ENCODE results near the gene IL25. TPM values are rescaled to one million over a fixed set of nuclear protein-coding genes. Genes with fewer than 3 reads are reported as not detected.

The IL25 gene
- polyA plus RNA-seq, 1 of the 3 experiments (the other 2 are of a cell fraction): not detected

DNA sequence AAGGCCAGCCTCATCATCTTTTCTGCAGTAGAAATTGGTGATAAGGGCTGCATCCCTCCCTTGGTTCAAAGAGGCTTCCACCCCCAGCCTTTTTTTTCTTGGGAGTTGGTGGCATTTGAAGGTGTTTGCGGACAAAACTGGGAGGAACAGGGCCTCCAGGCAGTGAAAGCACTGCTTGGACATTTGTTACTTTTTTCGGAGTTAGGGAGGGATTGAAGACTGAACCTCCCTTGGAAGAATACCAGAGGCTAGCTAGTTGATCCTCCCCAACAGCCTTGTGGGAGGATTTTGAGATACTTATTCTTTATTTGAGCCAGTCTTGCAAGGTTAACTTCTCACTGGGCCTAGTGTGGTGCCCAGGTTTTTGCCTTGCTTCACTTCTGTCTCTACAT lies 48.2 kb upstream of the IL25 start:
- Histone ChIP-seq H3K36me3 (replicated peaks in 1 of 2; ENCODE audit: control insufficient read depth in 1 of 2, insufficient read depth in 2 of 2, low read length in 1 of 2) (peaks cover 40 to 44% of the 10 kb centered on the region in 2 experiments), H3K9ac (no peak overlapping the region), H3K27me3 (ENCODE audit: insufficient read depth) (no peaks in the 10 kb centered on the region), H3K4me3 (ENCODE audit: low read depth in 2 of 2, low read length in 1 of 2) (no peak overlapping the region), H3K27ac (ENCODE audit: low read depth in 2 of 2, low read length in 1 of 2) (no peak overlapping the region), H3K4me2 (no peak overlapping the region), H3K9me2 (no peaks in the 10 kb centered on the region), H3K4me1 (ENCODE audit: control insufficient read depth in 1 of 2, insufficient read depth in 2 of 2, low read depth in 1 of 2, low read length in 1 of 2) (peaks cover 13 to 19% of the 10 kb centered on the region in 2 experiments; a peak in 3 of 4 replicates), H3K79me2 (ENCODE audit: insufficient read depth) (peaks cover 43% of the 10 kb centered on the region), H3F3A (replicated peaks; ENCODE audit: insufficient read depth) (peaks cover 41% of the 10 kb centered on the region), H4K20me1 (ENCODE audit: insufficient read depth) (no peaks in the 10 kb centered on the region), H2AFZ (ENCODE audit: low read depth) (no peak overlapping the region), H3K9me3 (no peaks in the 10 kb centered on the region)
- 83% methylated on average over 2 of the region's 2 CpGs for WGBS (ENCODE audit: low lambda C conversion rate)
- POLR2A ChIA-PET: no interaction called here
- CTCF ChIA-PET: interaction anchor here (1.6 to 13.2 kb wide), 2 partner anchors 55 to 61 kb away, joined by 4 to 179 read pairs; partner anchors contain the start of gene CMTM5
- no peak for DNase-seq
- TF ChIP-seq, protein P1, sequence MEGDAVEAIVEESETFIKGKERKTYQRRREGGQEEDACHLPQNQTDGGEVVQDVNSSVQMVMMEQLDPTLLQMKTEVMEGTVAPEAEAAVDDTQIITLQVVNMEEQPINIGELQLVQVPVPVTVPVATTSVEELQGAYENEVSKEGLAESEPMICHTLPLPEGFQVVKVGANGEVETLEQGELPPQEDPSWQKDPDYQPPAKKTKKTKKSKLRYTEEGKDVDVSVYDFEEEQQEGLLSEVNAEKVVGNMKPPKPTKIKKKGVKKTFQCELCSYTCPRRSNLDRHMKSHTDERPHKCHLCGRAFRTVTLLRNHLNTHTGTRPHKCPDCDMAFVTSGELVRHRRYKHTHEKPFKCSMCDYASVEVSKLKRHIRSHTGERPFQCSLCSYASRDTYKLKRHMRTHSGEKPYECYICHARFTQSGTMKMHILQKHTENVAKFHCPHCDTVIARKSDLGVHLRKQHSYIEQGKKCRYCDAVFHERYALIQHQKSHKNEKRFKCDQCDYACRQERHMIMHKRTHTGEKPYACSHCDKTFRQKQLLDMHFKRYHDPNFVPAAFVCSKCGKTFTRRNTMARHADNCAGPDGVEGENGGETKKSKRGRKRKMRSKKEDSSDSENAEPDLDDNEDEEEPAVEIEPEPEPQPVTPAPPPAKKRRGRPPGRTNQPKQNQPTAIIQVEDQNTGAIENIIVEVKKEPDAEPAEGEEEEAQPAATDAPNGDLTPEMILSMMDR (IDR thresholded peaks at IDR 0.05): no peak
- TF ChIP-seq NFIC (IDR thresholded peaks at IDR 0.05; ENCODE audit: borderline replicate concordance) (no peak), EZH2phosphoT487 (IDR thresholded peaks at IDR 0.05; ENCODE audit: borderline replicate concordance, low read depth) (no peak)
- TF ChIP-seq, protein P2, sequence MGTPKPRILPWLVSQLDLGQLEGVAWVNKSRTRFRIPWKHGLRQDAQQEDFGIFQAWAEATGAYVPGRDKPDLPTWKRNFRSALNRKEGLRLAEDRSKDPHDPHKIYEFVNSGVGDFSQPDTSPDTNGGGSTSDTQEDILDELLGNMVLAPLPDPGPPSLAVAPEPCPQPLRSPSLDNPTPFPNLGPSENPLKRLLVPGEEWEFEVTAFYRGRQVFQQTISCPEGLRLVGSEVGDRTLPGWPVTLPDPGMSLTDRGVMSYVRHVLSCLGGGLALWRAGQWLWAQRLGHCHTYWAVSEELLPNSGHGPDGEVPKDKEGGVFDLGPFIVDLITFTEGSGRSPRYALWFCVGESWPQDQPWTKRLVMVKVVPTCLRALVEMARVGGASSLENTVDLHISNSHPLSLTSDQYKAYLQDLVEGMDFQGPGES (IDR thresholded peaks at IDR 0.05; ENCODE audit: low read depth, low read length): no peak

DNA sequence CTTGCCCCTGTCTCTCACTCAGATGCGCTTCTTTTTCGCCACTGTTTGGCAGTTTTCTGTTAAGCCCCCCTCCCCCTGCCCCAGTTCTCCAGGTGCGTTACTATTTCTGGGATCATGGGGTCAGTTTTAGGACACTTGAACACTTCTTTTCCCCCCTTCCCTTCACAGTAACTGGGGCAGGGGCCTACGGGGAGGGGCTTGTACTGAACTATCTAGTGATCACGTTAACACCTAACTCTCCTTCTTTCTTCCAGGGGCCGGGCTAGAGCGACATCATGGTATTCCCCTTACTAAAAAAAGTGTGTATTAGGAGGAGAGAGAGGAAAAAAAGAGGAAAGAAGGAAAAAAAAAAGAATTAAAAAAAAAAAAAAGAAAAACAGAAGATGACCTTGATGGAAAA lies 47.6 kb upstream of the IL25 start:
- CTCF ChIA-PET: interaction anchor here (1.6 to 13.2 kb wide), 2 partner anchors 55 to 60 kb away, joined by 4 to 179 read pairs; partner anchors contain the start of gene CMTM5
- TF ChIP-seq, protein P3, sequence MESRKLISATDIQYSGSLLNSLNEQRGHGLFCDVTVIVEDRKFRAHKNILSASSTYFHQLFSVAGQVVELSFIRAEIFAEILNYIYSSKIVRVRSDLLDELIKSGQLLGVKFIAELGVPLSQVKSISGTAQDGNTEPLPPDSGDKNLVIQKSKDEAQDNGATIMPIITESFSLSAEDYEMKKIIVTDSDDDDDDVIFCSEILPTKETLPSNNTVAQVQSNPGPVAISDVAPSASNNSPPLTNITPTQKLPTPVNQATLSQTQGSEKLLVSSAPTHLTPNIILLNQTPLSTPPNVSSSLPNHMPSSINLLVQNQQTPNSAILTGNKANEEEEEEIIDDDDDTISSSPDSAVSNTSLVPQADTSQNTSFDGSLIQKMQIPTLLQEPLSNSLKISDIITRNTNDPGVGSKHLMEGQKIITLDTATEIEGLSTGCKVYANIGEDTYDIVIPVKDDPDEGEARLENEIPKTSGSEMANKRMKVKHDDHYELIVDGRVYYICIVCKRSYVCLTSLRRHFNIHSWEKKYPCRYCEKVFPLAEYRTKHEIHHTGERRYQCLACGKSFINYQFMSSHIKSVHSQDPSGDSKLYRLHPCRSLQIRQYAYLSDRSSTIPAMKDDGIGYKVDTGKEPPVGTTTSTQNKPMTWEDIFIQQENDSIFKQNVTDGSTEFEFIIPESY (IDR thresholded peaks at IDR 0.05; ENCODE audit: borderline replicate concordance, low read depth): no peak
- TF ChIP-seq YY1 (IDR thresholded peaks at IDR 0.05; ENCODE audit: low read depth): no peak
- TF ChIP-seq TEAD4 (IDR thresholded peaks at IDR 0.05; ENCODE audit: borderline replicate concordance, insufficient read depth): no peak
- no peak for TF ChIP-seq CHD2 (IDR thresholded peaks at IDR 0.05; ENCODE audit: low read length, partially characterized antibody)
- TF ChIP-seq MEF2A (IDR thresholded peaks at IDR 0.05; ENCODE audit: borderline replicate concordance, low read depth): no peak
- no peak for TF ChIP-seq NRF1 (IDR thresholded peaks at IDR 0.05; ENCODE audit: low read depth, low read length)
- TF ChIP-seq RCOR1 (IDR thresholded peaks at IDR 0.05; ENCODE audit: low read length): no peak
- no peak for TF ChIP-seq RFX5 (IDR thresholded peaks at IDR 0.05; ENCODE audit: low read length)
- TF ChIP-seq, protein P4, sequence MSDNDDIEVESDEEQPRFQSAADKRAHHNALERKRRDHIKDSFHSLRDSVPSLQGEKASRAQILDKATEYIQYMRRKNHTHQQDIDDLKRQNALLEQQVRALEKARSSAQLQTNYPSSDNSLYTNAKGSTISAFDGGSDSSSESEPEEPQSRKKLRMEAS (IDR thresholded peaks at IDR 0.05; ENCODE audit: low read depth): no peak
- no peak for TF ChIP-seq FOXJ3 (CRISPR knock-in tag; IDR thresholded peaks at IDR 0.05)
- no peak for TF ChIP-seq TCF12 (IDR thresholded peaks at IDR 0.05)
- TF ChIP-seq, protein P5, sequence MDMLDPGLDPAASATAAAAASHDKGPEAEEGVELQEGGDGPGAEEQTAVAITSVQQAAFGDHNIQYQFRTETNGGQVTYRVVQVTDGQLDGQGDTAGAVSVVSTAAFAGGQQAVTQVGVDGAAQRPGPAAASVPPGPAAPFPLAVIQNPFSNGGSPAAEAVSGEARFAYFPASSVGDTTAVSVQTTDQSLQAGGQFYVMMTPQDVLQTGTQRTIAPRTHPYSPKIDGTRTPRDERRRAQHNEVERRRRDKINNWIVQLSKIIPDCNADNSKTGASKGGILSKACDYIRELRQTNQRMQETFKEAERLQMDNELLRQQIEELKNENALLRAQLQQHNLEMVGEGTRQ (IDR thresholded peaks at IDR 0.05; ENCODE audit: borderline replicate concordance, low read depth, low read length): no peak
- TF ChIP-seq FOXM1 (IDR thresholded peaks at IDR 0.05; ENCODE audit: low read depth): no peak
- TF ChIP-seq GATA2 (CRISPR knock-in tag; IDR thresholded peaks at IDR 0.05): no peak
- TF ChIP-seq SMC3 (IDR thresholded peaks at IDR 0.05; ENCODE audit: low read depth, low read length): no peak
- TF ChIP-seq, protein P6, sequence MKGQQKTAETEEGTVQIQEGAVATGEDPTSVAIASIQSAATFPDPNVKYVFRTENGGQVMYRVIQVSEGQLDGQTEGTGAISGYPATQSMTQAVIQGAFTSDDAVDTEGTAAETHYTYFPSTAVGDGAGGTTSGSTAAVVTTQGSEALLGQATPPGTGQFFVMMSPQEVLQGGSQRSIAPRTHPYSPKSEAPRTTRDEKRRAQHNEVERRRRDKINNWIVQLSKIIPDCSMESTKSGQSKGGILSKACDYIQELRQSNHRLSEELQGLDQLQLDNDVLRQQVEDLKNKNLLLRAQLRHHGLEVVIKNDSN (IDR thresholded peaks at IDR 0.05; ENCODE audit: borderline replicate concordance, low read depth): no peak
- no peak for TF ChIP-seq TAF1 (IDR thresholded peaks at IDR 0.05; ENCODE audit: borderline replicate concordance, low read depth, low read length)
- no peak for TF ChIP-seq FOSL2 (IDR thresholded peaks at IDR 0.05; ENCODE audit: borderline replicate concordance, low read depth)
- H3K79me2 ChIP-seq (ENCODE audit: insufficient read depth): peaks cover 38% of the 10 kb centered on the region
- no peak for DNase-seq
- WGBS (ENCODE audit: low lambda C conversion rate): 92% methylated on average over 7 of the region's 7 CpGs
- peaks cover 34 to 38% of the 10 kb centered on the region in 2 experiments for H3K36me3 ChIP-seq (replicated peaks in 1 of 2; ENCODE audit: control insufficient read depth in 1 of 2, insufficient read depth in 2 of 2, low read length in 1 of 2)
- H4K20me1 ChIP-seq (ENCODE audit: insufficient read depth): no peaks in the 10 kb centered on the region
- peaks cover 35% of the 10 kb centered on the region for H3F3A ChIP-seq (replicated peaks; ENCODE audit: insufficient read depth)
- peaks cover 13 to 16% of the 10 kb centered on the region in 2 experiments; a peak in 3 of 4 replicates for H3K4me1 ChIP-seq (ENCODE audit: control insufficient read depth in 1 of 2, insufficient read depth in 2 of 2, low read depth in 1 of 2, low read length in 1 of 2)
- POLR2A ChIA-PET: no interaction called here
- no peak overlapping the region; a peak in 1 of 4 replicates for H3K27ac ChIP-seq (ENCODE audit: low read depth in 2 of 2, low read length in 1 of 2)
- no peak overlapping the region for H2AFZ ChIP-seq (ENCODE audit: low read depth)
- no peaks in the 10 kb centered on the region for H3K9me3 ChIP-seq
- H3K4me2 ChIP-seq: no peak overlapping the region
- no peak overlapping the region for H3K4me3 ChIP-seq (ENCODE audit: low read depth in 2 of 2, low read length in 1 of 2)
- H3K9me2 ChIP-seq: no peaks in the 10 kb centered on the region
- no peak overlapping the region for H3K9ac ChIP-seq
- no peaks in the 10 kb centered on the region for H3K27me3 ChIP-seq (ENCODE audit: insufficient read depth)
